GM12801 (cell line): Measurements from ENCODE around the gene HOOK2.

Experiments used
- TF ChIP-seq, protein P1 (sequence below): IDR thresholded peaks from one replicate; pipeline ENCODE4 v1.5.1; 2011; ENCODE audit warnings: control low read depth; ENCODE audit not compliant: insufficient read length; ENCODE audit errors: extremely low read depth

Gene HOOK2

DNA sequence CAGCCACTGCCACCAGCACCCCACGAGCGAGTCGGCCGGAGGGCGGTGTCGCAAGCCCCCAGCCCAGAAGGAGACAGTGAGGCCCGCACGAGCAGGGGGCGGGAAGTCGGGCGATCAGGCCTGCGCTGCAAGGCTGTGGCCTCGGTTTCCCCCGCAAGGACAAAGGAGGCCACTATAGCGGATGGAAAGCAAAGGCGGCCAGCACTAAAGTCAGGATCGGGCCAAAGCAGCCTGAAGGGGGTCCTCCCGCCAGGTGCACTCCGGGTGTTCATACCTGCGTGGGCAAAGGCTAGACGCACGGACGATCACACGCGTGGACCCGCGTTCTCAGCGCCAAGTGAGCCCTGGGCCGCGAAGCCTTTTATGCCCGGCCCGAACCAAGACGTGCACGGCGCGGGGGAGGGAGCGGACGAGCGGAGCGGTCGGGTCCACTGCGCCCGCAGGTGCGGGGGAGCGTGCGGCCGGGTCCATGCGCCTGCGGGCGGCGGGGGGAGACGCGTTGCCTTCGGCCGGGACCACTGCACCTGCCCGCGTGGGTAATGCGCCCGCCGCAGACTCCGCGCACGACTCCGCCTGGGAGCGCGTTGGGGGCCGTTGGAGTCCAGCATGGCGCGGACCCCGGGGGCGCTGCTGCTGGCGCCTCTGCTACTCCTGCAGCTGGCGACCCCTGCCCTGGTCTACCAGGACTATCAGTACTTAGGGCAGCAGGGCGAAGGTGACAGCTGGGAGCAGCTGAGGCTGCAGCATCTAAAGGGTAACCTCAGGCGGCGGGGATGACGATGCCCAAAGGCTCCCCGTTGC is 26.3 kb upstream of the HOOK2 start, which contains the start of the genes PRDX2 and THSD8:
Gene PRDX2, minus strand, starts transcription at position 335 of the 801 bp plus-strand sequence. CDS start 539 bp downstream, outside the sequence.
Gene THSD8, plus strand, starts transcription at position 604 of the 801 bp plus-strand sequence. Its CDS starts 3 bp downstream, at position 607.
- TF ChIP-seq, protein P1, sequence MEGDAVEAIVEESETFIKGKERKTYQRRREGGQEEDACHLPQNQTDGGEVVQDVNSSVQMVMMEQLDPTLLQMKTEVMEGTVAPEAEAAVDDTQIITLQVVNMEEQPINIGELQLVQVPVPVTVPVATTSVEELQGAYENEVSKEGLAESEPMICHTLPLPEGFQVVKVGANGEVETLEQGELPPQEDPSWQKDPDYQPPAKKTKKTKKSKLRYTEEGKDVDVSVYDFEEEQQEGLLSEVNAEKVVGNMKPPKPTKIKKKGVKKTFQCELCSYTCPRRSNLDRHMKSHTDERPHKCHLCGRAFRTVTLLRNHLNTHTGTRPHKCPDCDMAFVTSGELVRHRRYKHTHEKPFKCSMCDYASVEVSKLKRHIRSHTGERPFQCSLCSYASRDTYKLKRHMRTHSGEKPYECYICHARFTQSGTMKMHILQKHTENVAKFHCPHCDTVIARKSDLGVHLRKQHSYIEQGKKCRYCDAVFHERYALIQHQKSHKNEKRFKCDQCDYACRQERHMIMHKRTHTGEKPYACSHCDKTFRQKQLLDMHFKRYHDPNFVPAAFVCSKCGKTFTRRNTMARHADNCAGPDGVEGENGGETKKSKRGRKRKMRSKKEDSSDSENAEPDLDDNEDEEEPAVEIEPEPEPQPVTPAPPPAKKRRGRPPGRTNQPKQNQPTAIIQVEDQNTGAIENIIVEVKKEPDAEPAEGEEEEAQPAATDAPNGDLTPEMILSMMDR = no peak

DNA sequence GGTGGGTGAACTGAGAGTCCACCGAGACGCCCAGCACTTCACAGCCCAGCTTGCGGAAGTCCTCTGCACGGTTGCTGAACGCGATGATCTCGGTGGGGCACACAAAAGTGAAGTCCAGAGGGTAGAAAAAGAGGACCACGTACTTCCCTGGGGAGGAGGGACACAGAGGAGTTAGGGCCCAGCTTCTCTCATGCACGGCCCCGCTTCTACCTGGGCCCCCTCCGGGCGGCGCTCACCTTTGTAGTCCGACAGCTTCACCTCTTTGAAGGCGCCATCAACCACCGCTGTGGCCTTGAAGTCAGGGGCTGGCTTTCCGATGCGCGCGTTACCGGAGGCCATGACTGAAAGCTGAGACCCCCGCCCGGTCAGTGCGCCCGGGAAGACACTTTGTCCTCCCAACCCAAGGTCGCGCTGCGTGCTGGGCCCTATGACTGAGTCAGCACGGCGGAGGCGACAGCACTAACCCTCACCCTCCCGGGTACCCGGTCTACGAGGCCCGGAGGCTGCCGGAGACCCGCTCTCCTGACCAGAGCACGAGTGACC is 25.6 kb upstream of the HOOK2 start:
- TF ChIP-seq, protein P1 = no peak

DNA sequence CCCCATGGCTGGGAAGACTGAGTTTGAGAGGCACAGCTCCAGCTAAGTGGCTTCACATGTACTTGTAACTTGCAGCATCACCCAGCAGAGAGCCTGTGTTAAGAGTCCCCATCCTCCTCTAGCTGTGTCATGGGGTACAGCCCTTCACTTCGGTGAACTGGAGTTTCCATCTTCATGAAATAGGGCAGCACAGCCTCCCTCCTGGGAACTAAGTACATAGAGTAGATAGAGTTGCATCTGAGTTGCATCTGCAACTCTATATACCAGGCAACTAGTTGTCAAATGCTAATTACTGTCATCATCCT is 25.1 kb upstream of the HOOK2 start:
- TF ChIP-seq, protein P1 = no peak

DNA sequence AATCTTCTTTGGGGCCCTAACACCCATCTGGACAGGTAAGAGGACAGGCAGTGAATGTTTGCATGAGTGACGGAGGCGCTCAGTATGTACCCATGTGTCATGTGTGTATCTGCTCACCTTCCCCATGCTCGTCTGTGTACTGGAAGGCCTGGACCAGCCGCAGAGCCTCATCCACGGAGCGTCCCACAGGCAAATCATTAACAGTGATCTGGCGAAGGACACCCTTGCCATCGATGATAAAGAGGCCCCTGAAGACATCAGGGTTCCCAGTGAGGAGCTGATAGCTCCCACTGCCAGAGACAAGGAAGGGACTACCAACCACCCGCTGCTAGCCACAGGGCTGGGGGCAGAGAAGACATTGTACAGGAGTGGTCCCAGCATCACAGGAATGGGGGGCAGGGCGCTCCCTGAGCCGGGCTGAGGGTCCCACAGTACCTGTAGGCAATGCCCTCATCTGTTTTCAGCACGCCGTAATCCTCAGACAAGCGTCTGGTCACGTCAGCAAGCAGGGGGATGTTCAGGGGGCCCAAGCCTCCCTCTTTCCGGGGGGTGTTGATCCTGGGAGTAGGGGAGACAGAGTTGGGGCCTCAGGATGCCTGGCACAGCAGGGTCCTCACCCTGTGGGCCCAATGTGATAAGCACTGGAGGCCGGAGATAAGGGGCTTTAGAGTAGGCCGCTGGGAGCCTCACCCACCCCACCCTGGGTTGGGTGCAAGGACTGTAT is 24.6 kb upstream of the HOOK2 start:
- TF ChIP-seq, protein P1 = no peak

DNA sequence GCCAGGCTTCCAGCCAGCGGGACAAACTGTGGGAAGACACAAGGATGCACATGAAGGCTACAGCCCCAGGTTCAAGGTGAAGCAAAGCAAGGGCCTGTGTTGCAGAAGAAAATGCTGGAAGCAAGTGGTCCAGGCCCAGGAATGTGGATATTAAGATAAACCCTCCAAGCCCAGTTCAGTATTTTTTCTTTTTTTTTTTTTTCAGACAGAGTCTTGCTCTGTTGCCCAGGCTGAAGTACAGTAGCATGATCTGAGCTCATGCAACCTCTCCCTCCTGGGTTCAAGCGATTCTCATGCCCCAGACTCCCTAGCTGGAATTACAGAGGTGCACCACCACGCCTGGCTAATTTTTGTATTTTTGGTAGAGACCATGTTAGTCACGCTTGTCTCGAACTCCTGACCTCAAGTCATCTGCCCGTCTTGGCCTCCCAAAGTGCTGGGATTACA is 21.8 kb upstream of the HOOK2 start:
- TF ChIP-seq, protein P1 = no peak

DNA sequence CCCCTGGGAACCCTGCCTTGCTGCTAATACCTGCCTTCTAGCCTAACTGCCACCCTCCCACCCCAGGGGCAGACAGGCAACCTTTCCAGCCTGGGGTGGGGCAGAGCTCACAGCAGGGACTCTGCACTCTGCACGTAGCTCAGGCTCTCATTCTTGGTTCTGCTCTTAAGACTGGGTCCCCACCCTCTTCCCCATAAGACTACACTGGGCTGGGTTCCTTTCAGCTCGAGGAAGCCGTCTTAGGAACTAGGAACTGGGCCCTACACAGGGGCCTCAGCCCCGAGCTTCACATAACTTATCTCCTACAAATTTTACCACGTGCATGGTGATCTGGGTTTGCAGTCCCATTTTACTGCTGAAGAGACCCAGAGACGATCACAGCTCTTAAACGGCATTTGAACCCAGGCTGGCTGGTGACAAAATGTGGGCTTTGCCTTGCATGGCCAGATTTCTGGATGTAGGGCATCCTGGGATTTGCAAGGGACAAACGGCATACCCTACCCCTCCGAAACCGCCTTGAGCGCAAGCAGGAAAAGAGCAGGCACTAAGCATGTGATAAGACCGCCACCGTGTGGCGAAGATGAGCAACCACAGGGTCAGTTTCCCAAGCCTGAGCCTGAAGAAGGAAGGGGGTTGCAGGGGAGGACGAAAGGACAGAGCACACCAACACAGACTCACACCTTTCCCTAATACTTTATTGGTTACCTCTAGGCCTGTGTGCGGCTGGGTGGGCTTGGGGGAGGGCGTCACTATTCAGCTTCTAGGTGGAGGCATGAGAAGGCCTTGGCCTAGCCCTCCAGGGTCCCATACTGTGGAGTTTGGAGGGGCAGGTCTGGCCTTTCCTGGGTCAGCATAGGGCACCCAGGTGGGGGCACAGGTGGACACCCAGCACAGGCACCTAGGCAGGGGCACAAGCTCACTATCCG is 21.1 kb upstream of the HOOK2 start:
- TF ChIP-seq, protein P1 = peak; percentile 76
